Neutrophil (primary cell): ENCODE results near the gene ZIC2.

Experiments
- H3K27ac ChIP-seq: fragments of 200-600 bp; sonication (generic); 2 replicates; pipeline ENCODE4 v1.5.1; 2016; ENCODE audit warnings: mild to moderate bottlenecking, moderate library complexity
- H3K27me3 ChIP-seq: fragments of 200-600 bp; sonication (generic); 2 replicates; pipeline ENCODE4 v1.6.0; 2016; ENCODE audit warnings: mild to moderate bottlenecking
- H3K36me3 ChIP-seq: fragments of 200-600 bp; sonication (generic); 2 replicates; pipeline ENCODE4 v1.5.1; 2017
- H3K4me1 ChIP-seq, 2 experiments: fragments of 200-600 bp in 1 of 2; sonication (generic) in 1 of 2; 1 replicate in 1 of 2; 2 replicates in 1 of 2; pipeline versions ENCODE4 v1.5.1 to v1.6.1; 2013 to 2016; ENCODE audit warnings: low read depth in 1 of 2, low read length in 1 of 2, mild to moderate bottlenecking in 1 of 2, moderate library complexity in 1 of 2; ENCODE audit not compliant: control insufficient read depth in 1 of 2, insufficient read depth in 1 of 2
- H3K4me3 ChIP-seq, 2 experiments: fragments of 200-600 bp in 1 of 2; sonication (generic) in 1 of 2; 1 replicate in 1 of 2; 2 replicates in 1 of 2; pipeline ENCODE4 v1.5.1; 2013 to 2016; ENCODE audit warnings: low read depth in 1 of 2, low read length in 1 of 2, mild to moderate bottlenecking in 1 of 2, moderate library complexity in 1 of 2
- H3K9me3 ChIP-seq: fragments of 200-600 bp; sonication (generic); 2 replicates; pipeline ENCODE4 v1.5.1; 2016
- TF ChIP-seq, protein P1 (sequence below): fragments of 200-600 bp; sonication (generic); IDR thresholded peaks from 2 replicates; pipeline ENCODE4 v1.5.1; 2016; ENCODE audit warnings: antibody characterized with exemption

The ZIC2 gene

DNA sequence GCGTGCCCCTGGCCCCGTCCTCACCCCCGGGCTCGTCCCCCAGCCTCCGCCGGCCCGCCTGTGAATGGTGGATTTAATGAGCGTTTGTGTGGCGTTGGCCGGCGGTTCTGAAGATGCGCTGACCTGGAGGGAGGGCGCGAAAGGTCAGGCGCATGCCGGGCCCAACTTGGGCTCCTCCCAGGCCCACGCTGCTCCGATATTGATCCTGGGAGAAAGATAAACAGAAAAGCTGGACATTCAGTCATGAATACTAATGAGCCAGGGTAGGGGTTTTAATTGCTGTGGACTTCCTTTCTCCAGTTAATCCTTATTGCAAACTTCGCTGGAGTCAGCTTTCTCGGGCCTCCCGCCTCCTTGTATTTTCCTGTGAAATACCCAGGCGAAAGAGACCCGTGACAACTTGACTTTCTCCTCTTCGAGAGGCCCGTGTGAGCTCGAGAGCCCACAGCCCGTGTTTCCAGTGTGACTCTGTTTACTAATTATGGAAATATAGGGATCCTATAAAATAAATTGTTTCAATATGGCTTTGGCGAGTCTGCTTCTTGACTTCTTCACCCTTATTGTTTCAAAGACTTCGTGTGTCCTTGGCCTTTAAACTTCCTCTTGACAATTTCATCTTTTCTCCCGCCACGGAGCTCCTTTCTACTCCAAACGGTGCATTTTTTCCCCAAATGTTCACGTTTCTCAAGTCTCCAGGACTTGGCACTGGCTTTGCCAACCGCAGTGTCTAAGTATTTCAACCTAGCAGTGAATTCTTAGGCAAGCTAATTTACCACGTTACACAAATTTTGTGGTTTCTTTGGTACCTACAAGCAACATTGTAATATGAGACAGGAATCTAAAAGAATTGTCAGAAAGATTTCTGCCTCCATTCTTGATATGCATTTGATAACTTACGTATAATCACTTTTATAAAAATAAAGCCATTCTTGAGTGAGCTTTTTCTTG, 10.5 kb downstream of the ZIC2 start:
- H3K9me3 ChIP-seq = no peaks in the 10 kb centered on the region

GRCh38 chr13:99992949-99993351, 11.4 kb downstream of the ZIC2 start:
- Histone ChIP-seq H3K9me3 (no peaks in the 10 kb centered on the region), H3K36me3 (no peaks in the 10 kb centered on the region), H3K27me3 (peaks cover 100% of the 10 kb centered on the region), H3K4me1 (peaks cover 7 to 8% of the 10 kb centered on the region in 2 experiments), H3K27ac (no peak overlapping the region), H3K4me3 (no peak overlapping the region)
- TF ChIP-seq, protein P1, sequence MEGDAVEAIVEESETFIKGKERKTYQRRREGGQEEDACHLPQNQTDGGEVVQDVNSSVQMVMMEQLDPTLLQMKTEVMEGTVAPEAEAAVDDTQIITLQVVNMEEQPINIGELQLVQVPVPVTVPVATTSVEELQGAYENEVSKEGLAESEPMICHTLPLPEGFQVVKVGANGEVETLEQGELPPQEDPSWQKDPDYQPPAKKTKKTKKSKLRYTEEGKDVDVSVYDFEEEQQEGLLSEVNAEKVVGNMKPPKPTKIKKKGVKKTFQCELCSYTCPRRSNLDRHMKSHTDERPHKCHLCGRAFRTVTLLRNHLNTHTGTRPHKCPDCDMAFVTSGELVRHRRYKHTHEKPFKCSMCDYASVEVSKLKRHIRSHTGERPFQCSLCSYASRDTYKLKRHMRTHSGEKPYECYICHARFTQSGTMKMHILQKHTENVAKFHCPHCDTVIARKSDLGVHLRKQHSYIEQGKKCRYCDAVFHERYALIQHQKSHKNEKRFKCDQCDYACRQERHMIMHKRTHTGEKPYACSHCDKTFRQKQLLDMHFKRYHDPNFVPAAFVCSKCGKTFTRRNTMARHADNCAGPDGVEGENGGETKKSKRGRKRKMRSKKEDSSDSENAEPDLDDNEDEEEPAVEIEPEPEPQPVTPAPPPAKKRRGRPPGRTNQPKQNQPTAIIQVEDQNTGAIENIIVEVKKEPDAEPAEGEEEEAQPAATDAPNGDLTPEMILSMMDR = no peak

More for the DNA sequence above, 10.5 kb downstream of the ZIC2 start:
- Histone ChIP-seq H3K4me3 (no peak overlapping the region), H3K36me3 (no peaks in the 10 kb centered on the region), H3K4me1 (peaks cover 7 to 8% of the 10 kb centered on the region in 2 experiments), H3K27ac (no peak overlapping the region), H3K27me3 (peaks cover 100% of the 10 kb centered on the region)
- TF ChIP-seq, protein P1 = no peak

- Histone ChIP-seq H3K4me3 (no peak overlapping the region), H3K4me1 (peaks cover 7 to 8% of the 10 kb centered on the region in 2 experiments), H3K36me3 (no peaks in the 10 kb centered on the region), H3K9me3 (no peaks in the 10 kb centered on the region), H3K27ac (no peak overlapping the region), H3K27me3 (peaks cover 100% of the 10 kb centered on the region)
- TF ChIP-seq, protein P1 = no peak
Measured at GRCh38 chr13:99993660-99994637, 12.4 kb downstream of the ZIC2 start.

DNA sequence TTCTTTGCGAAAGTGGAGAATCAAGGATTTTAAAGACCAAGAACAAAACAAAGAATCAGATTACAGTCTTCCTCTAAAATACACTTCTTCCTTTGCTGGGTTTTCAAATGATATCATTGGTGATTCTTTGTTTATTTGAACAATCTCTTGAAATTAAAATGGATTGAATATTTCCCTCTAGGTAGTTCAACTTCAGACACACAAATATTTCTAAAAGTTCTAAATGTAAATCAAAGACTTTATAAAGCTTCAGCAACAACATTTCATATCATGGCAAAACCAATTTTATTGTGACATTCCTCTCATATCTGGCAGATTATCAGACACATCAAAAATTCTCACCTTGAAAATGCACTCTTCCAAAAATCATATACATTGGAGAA, 13.0 kb downstream of the ZIC2 start:
- peaks cover 100% of the 10 kb centered on the region for H3K27me3 ChIP-seq
- H3K27ac ChIP-seq = no peak overlapping the region
- peaks cover 4 to 5% of the 10 kb centered on the region in 2 experiments for H3K4me1 ChIP-seq
- H3K36me3 ChIP-seq = no peaks in the 10 kb centered on the region
- TF ChIP-seq, protein P1 = no peak
- H3K4me3 ChIP-seq = no peak overlapping the region
- H3K9me3 ChIP-seq = no peaks in the 10 kb centered on the region

- H3K4me1 ChIP-seq = peaks cover 0 to 5% of the 10 kb centered on the region in 2 experiments
- H3K9me3 ChIP-seq = no peaks in the 10 kb centered on the region
- no peaks in the 10 kb centered on the region for H3K36me3 ChIP-seq
- no peak overlapping the region for H3K27ac ChIP-seq
- H3K4me3 ChIP-seq = no peak overlapping the region
- peaks cover 100% of the 10 kb centered on the region for H3K27me3 ChIP-seq
- TF ChIP-seq, protein P1 = no peak
Measured at GRCh38 chr13:99995104-99995588, 13.6 kb downstream of the ZIC2 start.
